ENCODE results near the gene SERGEF. TPM values are rescaled to one million over a fixed set of nuclear protein-coding genes. Genes with fewer than 3 reads are reported as not detected.

The SERGEF gene
- total RNA-seq, 3 donors from 2014 or later = 23.6 to 45.0 (median 23.8) TPM

DNA sequence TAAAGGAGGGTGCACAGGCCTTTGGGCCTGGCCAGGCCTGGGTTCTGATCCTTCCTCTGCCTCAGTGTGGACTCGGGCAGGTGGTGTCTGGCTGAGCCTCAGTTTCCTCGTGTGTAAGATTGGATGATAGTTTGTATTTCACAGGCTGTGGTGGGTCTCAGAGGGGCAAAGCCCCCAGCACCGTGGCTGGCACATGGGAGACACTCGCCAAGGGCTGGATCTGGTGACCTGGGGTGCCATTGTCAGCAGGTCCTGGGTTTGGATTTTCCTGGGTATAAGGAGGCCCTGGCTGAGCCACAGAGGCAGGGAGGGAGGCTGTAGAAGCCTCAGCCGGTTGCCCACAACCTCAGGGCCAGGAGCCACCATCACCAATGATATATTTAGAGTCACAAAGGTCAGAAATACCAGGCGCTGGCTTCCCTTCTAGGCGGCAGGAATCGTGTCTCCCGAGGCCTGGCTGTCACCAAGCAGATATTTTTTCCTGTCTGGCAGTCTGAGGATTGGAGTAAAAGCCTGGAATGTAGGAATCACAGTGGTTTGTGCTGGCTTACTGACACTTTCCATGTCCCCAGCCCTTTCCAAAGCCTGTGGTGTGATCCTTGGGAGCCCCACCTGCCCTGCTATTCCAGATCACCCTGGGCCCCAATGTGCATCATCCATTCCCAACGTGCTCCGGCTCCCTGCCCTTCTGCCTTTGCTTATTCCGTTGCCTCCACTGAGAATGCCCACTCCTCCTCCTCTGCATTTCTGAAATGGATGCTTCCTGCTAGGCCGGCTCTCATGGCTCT lies 262.6 kb downstream of the SERGEF start:
- Histone ChIP-seq H3K36me3 (ENCODE audit: low read depth) (no peaks in the 10 kb centered on the region), H3K9me3 (no peaks in the 10 kb centered on the region), H3K4me3 (no peak overlapping the region), H3K4me1 (ENCODE audit: low read depth) (no peaks in the 10 kb centered on the region)
- intact Hi-C loops (cut with DNase I, micrococcal nuclease) = no loop called here
- ATAC-seq = no peak
- DNase-seq = peak in 1 of 3 donors; percentile 5
- TF ChIP-seq, protein P1, sequence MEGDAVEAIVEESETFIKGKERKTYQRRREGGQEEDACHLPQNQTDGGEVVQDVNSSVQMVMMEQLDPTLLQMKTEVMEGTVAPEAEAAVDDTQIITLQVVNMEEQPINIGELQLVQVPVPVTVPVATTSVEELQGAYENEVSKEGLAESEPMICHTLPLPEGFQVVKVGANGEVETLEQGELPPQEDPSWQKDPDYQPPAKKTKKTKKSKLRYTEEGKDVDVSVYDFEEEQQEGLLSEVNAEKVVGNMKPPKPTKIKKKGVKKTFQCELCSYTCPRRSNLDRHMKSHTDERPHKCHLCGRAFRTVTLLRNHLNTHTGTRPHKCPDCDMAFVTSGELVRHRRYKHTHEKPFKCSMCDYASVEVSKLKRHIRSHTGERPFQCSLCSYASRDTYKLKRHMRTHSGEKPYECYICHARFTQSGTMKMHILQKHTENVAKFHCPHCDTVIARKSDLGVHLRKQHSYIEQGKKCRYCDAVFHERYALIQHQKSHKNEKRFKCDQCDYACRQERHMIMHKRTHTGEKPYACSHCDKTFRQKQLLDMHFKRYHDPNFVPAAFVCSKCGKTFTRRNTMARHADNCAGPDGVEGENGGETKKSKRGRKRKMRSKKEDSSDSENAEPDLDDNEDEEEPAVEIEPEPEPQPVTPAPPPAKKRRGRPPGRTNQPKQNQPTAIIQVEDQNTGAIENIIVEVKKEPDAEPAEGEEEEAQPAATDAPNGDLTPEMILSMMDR (IDR thresholded peaks at IDR 0.05) = no peak

DNA sequence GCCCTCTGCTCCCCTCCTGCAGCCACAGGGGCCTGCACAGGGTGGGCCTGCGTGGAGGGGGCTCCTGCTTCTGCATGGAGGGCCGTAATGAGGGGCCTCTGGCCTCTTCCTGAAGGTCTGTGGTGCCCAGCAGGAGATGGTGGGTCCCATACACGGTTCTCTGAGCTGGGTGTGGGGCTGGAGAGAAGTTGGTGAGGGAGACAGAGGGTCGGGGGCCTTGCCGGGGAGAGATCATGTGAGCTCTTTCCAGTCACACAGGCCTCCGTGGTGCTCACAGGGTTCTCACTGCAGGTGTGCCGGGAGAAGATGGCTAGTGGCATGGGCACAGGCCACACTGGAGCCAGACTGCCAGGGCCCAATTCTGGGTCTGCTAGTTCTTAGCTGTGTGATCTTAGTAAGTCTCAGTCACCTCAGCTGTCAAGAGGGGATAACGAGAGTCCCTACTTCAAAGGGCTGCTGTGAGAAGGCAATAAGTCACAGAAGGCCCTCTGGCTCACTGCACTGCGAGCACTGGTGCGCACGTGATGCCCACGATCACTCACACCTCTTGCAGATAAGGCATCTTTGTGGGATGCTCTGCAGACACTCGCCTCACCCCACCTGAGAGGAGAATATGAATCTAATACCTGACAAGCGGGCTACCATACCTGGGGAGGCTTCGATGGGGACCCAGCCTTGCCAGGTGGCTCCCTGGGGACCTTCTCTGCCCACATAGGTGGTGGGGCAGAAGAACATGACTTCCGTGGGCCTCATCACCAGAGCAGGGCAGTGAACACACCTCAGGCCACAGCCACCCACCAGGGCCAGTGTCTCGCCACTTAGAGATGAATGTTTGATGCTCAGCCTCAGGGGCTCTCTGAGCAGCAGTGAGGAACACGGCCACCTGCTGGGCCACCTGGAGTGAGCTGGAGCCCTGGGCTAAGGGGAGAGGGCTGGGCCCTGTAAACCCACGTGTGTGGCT lies 263.8 kb downstream of the SERGEF start:
- ATAC-seq (no peak), DNase-seq (peak in 1 of 3 donors; percentile 8)
- TF ChIP-seq, protein P1 (IDR thresholded peaks at IDR 0.05) = no peak
- intact Hi-C loops (cut with DNase I, micrococcal nuclease) = no loop called here
- Histone ChIP-seq H3K4me3 (no peak overlapping the region), H3K4me1 (ENCODE audit: low read depth) (no peaks in the 10 kb centered on the region), H3K36me3 (ENCODE audit: low read depth) (no peaks in the 10 kb centered on the region), H3K9me3 (no peaks in the 10 kb centered on the region)

DNA sequence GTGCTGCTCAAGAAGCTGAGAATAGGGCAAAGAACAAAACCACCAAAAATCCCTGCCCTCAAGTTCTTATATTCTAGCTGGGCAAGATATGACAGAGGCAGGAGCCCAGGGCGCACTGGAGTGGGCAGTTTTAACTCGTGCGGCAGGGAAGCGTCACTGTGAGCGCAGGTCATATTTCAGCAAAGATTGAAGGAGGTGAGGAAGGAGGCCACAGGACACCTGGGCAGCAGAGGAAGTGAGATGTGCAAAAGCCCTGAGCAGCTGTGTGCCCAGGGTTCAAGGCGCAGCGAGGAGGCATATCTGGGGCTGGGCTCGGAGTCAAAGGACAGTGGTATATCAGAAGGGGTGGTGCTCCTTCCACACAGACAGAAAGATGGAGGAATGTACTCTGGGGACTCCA lies 264.8 kb downstream of the SERGEF start:
- no peaks in the 10 kb centered on the region for H3K36me3 ChIP-seq (ENCODE audit: low read depth)
- ATAC-seq (no peak), DNase-seq (peak in 1 of 3 donors; percentile 3)
- no peak overlapping the region for H3K4me3 ChIP-seq
- TF ChIP-seq, protein P1 (IDR thresholded peaks at IDR 0.05) = no peak
- no peaks in the 10 kb centered on the region for H3K9me3 ChIP-seq
- intact Hi-C loops (cut with DNase I, micrococcal nuclease) = no loop called here
- no peaks in the 10 kb centered on the region for H3K4me1 ChIP-seq (ENCODE audit: low read depth)

DNA sequence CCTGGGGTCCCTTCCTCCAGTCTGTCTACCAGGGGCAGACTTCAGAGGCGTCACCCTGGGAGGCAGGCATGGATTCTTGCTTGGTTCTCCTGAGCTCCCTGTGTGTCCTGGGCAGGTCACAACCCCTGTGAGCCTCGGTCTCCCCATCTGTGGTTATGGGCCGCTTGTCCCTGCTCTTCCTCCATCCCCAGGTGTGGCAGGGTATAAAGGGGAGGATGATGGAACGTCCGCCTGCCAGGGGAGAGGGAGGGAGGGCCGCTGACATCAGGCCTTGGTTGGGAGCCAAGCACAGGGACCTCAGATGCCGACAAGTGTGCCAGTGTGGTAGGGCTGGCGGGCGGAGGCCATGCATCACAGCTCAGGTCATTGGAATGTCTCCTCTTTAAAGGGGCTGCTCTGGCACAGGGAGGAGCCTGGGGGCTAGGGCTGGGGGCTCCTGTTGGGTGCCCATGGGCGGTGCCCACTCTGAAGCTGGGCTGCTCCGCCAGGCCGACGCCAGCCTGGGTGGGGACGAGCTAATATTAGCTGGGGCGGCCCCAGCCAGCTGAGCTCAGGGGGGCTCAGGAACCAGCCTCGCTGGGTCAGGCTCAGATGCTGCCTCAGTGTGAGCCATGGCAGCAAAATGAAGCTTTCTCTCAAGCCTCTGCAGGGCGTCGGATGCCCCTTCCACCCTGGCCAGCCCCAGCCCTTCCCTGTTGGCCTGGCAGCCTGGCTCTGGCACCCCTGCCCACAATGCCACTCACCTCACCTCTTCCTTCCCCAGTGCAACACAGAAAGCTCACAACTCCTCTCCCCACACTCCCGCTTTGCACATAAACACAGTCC lies 265.5 kb downstream of the SERGEF start:
- intact Hi-C loops (cut with DNase I, micrococcal nuclease) = no loop called here
- ATAC-seq (no peak), DNase-seq (peak in 1 of 3 donors; percentile 14)
- Histone ChIP-seq H3K9me3 (no peaks in the 10 kb centered on the region), H3K4me1 (ENCODE audit: low read depth) (no peaks in the 10 kb centered on the region), H3K36me3 (ENCODE audit: low read depth) (no peaks in the 10 kb centered on the region), H3K4me3 (no peak overlapping the region)
- TF ChIP-seq, protein P1 (IDR thresholded peaks at IDR 0.05) = no peak

DNA sequence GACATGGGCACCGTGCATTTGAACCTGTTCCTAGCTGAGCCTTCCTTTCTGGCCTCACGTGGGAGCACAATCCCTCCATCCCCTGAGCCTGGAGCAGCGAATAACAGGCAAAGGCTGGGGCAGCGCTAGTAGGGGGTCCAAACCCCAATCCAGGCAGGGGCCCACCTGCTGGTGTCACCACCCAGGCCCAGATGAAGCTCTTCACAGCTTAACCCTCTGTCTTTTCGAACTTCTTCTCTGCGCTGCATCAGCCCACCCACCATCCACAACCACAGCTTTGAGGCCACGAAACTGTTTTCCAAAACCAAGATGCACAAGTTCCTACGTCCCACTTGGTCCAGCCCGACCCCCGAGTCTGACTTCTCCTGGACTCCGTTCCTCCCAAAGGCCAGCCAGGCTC lies 266.8 kb downstream of the SERGEF start:
- H3K9me3 ChIP-seq = no peaks in the 10 kb centered on the region
- no peaks in the 10 kb centered on the region for H3K36me3 ChIP-seq (ENCODE audit: low read depth)
- H3K4me3 ChIP-seq = no peak overlapping the region
- no peak for ATAC-seq
- H3K4me1 ChIP-seq (ENCODE audit: low read depth) = no peaks in the 10 kb centered on the region
- DNase-seq = peak in 1 of 3 donors; percentile 2
- intact Hi-C loops (cut with DNase I, micrococcal nuclease) = no loop called here
- TF ChIP-seq, protein P1 (IDR thresholded peaks at IDR 0.05) = no peak
